Sigmoid colon (tissue), 4 donors: Measurements from ENCODE around the gene MOB3B.

Experiments
- CTCF ChIP-seq, 4 experiments: fragments of 450-650 bp in 3 of 4; fragments of 200-600 bp in 1 of 4; IDR thresholded peaks; one replicate each; pipeline ENCODE4 v1.5.1; 2016 to 2019; ENCODE audit warnings: antibody characterized with exemption in 4 of 4, mild to moderate bottlenecking in 3 of 4, moderate library complexity in 2 of 4
- EP300 ChIP-seq, 4 donors: sonication (generic); formaldehyde crosslinking; IDR thresholded peaks; one replicate each; pipeline ENCODE4 v1.6.1; 2017; ENCODE audit warnings: antibody characterized with exemption in 4 of 4
- POLR2A ChIP-seq, 2 donors: fragments of 450-650 bp; IDR thresholded peaks; one replicate each; pipeline ENCODE4 v1.6.1; 2016; ENCODE audit warnings: antibody characterized with exemption in 2 of 2, mild to moderate bottlenecking in 2 of 2, moderate library complexity in 2 of 2
- POLR2AphosphoS5 ChIP-seq, 4 donors: sonication (generic); formaldehyde crosslinking; IDR thresholded peaks; one replicate each; pipeline ENCODE4 v1.6.1; 2017; ENCODE audit warnings: antibody characterized with exemption in 4 of 4

- peak; percentile 71 to 72 for TF ChIP-seq POLR2A (IDR thresholded peaks at IDR 0.05)
- TF ChIP-seq CTCF (IDR thresholded peaks at IDR 0.05) = no peak
- peak; percentile 78 to 90 (median 86) for TF ChIP-seq POLR2AphosphoS5 (IDR thresholded peaks at IDR 0.05)
- no peak for TF ChIP-seq EP300 (IDR thresholded peaks at IDR 0.05)
Measured at GRCh38 chr9:27528076-27528885, 1.3 kb downstream of the MOB3B start.
